BLaER1 (cell line): ENCODE data around the gene KDM5B.
"Not testable (repeated sequence)": the region's sequence is repeated elsewhere in the genome, so short reads cannot be mapped to it uniquely, and the experiment has no call there.

Source experiments
- H3K27ac ChIP-seq: shearing (Covaris generic); formaldehyde crosslinking; 2 replicates; pipeline ENCODE4 v1.8.1; 2022
- H3K27me3 ChIP-seq: shearing (Covaris generic); formaldehyde crosslinking; 2 replicates; pipeline ENCODE4 v1.8.1; 2022
- H3K36me3 ChIP-seq: shearing (Covaris generic); formaldehyde crosslinking; 2 replicates; pipeline ENCODE4 v1.8.1; 2022
- H3K4me1 ChIP-seq: shearing (Covaris generic); formaldehyde crosslinking; 2 replicates; pipeline ENCODE4 v1.8.1; 2022
- H3K4me2 ChIP-seq: shearing (Covaris generic); formaldehyde crosslinking; 2 replicates; pipeline ENCODE4 v1.8.1; 2022
- H3K4me3 ChIP-seq: shearing (Covaris generic); formaldehyde crosslinking; 2 replicates; pipeline ENCODE4 v1.8.1; 2022
- H3K9ac ChIP-seq: shearing (Covaris generic); formaldehyde crosslinking; 2 replicates; pipeline ENCODE4 v1.8.1; 2022
- H3K9me3 ChIP-seq: shearing (Covaris generic); formaldehyde crosslinking; 2 replicates; pipeline ENCODE4 v1.8.1; 2022
- H4K20me1 ChIP-seq: shearing (Covaris generic); formaldehyde crosslinking; 2 replicates; pipeline ENCODE4 v1.8.1; 2022
- Cebpa-rat ChIP-seq: shearing (Covaris generic); IDR thresholded peaks from 2 replicates; pipeline ENCODE4 v1.8.1; 2022

The KDM5B gene

DNA sequence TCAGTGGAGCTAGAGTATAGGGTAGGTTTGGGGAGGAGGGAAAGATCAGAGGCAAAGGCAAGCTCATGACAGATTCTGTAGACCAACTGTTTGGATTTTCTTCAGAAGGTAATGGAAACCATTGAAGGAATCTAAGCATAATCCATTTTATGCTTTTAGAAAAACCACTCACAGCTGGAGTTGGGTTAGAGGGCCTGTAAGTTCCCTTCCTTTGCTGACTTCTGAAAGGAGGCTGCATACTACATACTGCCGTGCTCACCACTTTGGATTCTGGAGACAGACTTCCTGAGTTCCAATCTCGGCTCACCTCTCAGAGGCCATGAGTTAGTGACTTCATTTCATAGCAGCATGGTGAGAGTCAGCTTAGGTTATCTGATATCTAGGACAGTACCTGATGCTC is 91.6 kb downstream of the KDM5B start:
- H3K9me3 ChIP-seq = no peaks in the 10 kb centered on the region
- H3K27me3 ChIP-seq = peaks cover 9% of the 10 kb centered on the region
- no peaks in the 10 kb centered on the region for H3K36me3 ChIP-seq
- no peak overlapping the region for H3K27ac ChIP-seq
- H3K4me3 ChIP-seq = no peak overlapping the region
- H3K9ac ChIP-seq = no peak overlapping the region
- no peak for TF ChIP-seq Cebpa-rat
- no peak overlapping the region for H3K4me2 ChIP-seq
- peaks cover 2% of the 10 kb centered on the region for H4K20me1 ChIP-seq
- H3K4me1 ChIP-seq = peaks cover 16% of the 10 kb centered on the region

DNA sequence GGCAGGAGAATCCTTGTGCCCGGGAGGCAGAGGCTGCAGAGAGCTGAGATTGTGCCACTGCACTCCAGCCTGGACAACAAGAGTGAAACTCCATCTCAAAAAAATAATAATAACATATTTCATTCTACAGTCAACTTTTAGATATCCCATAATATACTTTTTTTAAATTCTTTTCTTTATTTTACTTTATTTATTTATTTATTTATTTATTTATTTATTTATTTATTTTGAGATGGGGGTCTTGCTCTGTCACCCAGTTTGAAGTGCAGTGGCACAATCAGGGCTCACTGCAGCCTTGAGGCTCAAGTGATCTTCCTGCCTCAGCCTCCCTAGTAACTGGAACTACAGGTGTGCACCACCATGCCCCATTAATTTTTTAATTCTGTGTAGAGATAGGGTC is 94.0 kb downstream of the KDM5B start:
- H3K27me3 ChIP-seq = peaks cover 34% of the 10 kb centered on the region
- not testable (repeated sequence) for H3K9me3 ChIP-seq, H3K27ac ChIP-seq, H3K9ac ChIP-seq, H3K36me3 ChIP-seq, H3K4me2 ChIP-seq, H3K4me3 ChIP-seq
- H4K20me1 ChIP-seq = peaks cover 20% of the 10 kb centered on the region
- peaks cover 24% of the 10 kb centered on the region for H3K4me1 ChIP-seq

DNA sequence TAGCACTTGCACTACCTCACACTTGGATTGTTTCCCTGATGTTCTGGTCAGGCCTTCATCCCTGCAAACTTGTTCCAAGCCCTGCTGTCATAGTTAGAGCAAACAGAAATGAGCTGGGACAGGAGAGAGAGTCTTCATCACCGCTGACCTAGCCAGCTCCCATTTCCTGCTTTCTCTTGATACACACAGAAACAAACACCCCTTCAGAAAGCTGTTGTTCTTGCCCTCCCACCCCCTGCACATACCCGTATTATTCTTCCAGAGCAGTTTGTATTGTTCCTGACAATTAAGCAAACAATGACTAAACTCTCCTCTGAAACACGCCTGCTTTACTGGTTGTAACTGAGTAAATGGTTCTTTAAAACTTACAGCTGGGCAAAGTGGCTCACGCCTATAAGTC is 95.1 kb downstream of the KDM5B start:
- Histone ChIP-seq H3K27me3 (peaks cover 45% of the 10 kb centered on the region), H3K36me3 (no peaks in the 10 kb centered on the region), H3K4me2 (no peak overlapping the region), H3K27ac (no peak overlapping the region), H3K4me1 (peaks cover 16% of the 10 kb centered on the region), H4K20me1 (peaks cover 31% of the 10 kb centered on the region), H3K4me3 (no peak overlapping the region), H3K9ac (no peak overlapping the region), H3K9me3 (no peaks in the 10 kb centered on the region)
- TF ChIP-seq Cebpa-rat = no peak

DNA sequence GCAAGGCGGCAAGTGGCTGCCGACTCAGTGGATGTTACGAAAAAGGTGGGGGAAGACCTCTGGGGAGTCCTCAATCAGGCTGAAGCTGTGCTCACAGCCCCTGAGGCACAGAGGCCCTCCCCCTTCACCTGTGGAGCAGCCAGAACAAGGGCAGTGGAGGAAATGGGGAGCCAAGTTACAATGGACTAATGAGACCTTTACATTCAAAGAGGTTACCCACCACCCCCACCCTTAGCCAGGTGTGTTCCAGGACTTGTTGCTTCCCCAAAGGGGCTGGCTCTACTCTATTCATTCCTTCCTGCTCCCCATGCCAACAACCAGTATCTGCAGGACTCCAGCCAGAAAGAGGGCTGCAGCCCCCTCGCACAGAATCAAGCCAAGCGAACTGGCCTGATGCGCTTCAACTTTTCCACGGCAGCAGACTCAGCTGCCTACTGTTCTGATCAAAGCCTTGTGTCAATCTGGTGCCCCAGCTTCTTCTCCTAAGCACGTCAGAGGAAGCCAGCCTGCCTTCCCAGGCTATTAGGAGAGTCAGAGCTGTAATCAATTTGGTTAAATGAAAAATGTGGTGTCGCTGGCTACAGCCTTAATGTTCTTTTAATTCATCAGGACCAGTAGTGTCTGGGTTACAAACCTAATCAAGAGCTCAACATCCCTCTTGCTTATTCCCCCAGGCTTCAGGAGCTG is 96.1 kb downstream of the KDM5B start:
- Histone ChIP-seq H3K4me1 (peaks cover 16% of the 10 kb centered on the region), H3K27me3 (peaks cover 55% of the 10 kb centered on the region), H3K4me2 (no peak overlapping the region), H3K36me3 (no peaks in the 10 kb centered on the region), H4K20me1 (peaks cover 42% of the 10 kb centered on the region), H3K9ac (no peak overlapping the region), H3K9me3 (no peaks in the 10 kb centered on the region), H3K27ac (no peak overlapping the region), H3K4me3 (no peak overlapping the region)
- no peak for TF ChIP-seq Cebpa-rat

DNA sequence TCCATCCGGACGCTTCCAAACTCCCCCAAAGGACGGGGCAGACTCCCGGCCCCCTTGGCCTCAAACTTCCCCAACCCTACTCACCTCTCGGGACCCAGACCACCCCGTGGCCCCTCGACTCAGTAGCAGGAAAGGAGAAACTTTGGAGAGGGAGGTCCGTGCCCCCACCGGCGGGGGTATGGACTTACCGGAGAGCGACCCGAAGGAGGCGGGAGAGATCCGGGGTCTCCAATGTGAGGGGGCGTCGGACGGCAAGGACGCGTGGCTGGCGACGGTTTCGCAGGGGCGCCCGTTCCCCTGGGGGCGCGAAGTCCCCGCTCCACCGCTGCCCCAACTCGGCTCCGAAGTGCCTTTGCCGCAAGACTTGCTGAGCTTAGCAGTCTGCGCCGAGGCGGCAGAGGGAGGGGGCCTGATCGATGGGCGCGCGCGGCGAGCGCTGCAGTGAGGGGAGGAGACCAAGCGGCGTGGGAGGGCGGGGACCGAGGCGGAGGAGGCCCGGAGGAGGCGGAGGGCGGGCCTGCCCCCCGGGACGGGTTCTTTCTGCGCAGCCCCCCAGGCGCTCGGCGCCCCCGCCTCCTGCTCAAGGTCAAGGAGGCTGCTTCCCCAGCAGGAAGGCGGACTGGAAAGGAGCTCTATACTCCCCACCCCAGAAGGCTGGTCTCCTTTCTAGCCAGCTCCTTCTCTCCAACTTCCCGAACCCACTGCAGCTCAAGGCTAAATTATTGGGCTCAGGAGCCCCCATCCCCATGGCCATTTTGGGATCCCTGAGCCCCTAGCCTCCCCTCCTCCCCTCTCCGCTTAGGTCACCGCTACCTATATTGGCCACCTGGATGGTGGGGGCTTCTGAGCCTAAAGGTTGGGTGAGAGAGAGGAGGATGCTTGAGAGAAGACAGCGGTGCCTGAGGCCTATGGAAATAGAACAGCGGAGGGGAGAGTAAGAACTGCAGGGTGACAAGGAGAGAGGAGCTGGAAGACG is 97.9 kb downstream of the KDM5B start, which contains the start of gene SYT2:
Gene SYT2, minus strand, starts transcription at position 385 of the 976 bp plus-strand sequence. CDS start 104,682 bp downstream, outside the sequence.
- Histone ChIP-seq H3K27ac (no peak within 1 kb of the TSS), H3K4me2 (peak within 1 kb of the TSS; percentile 95), H3K4me3 (peak within 1 kb of the TSS; percentile 60), H3K4me1 (peaks cover 16% of the 10 kb centered on the region), H3K9me3 (no peaks in the 10 kb centered on the region), H3K27me3 (peaks cover 56% of the 10 kb centered on the region), H3K9ac (peak within 1 kb of the TSS; percentile 45; the same call in 1 of the 2 replicates), H4K20me1 (peaks cover 44% of the 10 kb centered on the region), H3K36me3 (no peaks in the 10 kb centered on the region)
- TF ChIP-seq Cebpa-rat = no peak

DNA sequence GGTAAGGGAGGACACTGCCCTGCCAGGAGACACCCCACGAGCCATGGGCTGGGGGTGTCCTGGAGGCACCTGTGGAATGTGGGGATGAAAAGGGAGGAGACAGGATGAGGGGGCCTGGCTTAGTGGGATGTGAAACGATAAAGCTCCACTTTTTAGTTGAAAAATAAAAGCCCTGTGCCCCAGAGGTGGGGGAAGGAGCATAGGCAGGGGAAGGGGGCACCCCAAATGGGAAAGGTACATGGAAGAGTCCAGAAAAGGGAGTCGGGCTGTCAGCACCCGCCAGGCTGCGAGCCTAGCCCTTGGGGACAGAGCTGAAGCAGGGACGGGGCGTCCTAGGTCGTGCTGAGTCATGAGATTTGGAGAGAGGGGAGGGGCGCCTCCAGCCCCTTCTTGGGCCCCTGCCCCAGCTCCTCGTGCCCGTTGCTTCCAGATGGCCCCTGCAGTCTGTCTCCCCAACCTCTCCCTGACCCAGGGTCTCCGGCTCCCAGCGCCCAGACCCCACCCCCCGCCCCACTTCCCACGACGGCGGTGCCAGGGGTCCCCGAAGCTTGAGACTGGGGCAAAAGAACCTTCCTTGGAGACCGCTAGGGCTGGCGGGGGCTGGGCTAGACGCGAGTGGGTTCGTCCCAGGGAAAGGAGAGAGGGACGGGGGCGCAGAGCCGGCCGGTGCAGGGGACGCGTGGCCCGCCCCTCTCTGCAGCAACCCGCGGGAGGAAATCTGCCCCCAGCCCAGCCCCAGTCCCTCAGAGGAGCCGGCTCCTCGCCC is 98.8 kb downstream of the KDM5B start:
- Histone ChIP-seq H3K9ac (peak overlapping the region; percentile 45; the same call in 1 of the 2 replicates), H3K27ac (no peak overlapping the region), H3K4me3 (peak overlapping the region; percentile 60), H3K36me3 (no peaks in the 10 kb centered on the region), H4K20me1 (peaks cover 44% of the 10 kb centered on the region), H3K4me1 (peaks cover 16% of the 10 kb centered on the region), H3K27me3 (peaks cover 56% of the 10 kb centered on the region), H3K9me3 (no peaks in the 10 kb centered on the region), H3K4me2 (peak overlapping the region; percentile 95)
- no peak for TF ChIP-seq Cebpa-rat

DNA sequence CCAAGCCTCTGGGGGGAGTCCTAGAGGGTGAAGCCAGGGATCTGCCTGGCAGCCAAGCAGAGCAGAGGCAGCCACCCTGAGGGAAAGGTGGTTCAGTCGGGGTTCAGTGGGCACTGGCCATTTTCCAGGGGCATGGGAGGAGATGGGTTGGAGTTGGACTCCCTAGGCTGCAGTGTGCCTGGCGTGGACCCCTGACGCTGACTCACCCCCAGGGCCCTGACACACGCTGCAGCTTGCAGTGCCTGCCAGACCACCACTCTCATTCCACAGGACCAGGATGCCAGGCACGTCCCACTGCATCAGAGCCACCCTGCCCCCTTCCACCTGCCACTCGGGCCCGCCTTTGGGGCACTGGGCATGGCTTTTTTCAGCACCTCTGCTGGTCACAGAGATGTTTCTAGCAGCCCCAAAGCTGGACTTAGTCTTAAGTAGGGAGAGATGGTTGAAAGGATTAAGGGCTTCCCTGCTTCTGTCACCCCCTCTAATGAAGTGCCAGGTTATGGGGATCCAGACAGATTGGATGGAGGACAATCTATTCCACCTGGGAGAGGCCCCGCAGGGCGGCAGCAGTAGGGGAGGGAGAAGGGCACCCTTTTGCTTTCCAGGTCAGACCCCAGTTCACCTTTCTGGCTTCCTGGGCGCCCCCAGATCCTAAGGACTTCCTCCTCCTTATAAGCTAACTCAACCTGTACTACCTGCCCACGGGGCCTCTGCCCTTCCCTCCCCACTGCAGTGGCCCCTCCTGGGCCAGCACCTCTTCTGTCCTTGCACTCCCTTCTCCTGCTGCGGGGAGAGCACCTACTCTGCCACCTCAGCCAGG is 99.6 kb downstream of the KDM5B start:
- H3K9me3 ChIP-seq = no peaks in the 10 kb centered on the region
- H3K9ac ChIP-seq = no peak overlapping the region
- no peak overlapping the region for H3K27ac ChIP-seq
- 0 out of 2 replicates have a peak overlapping the region, but pooled peaks have one; percentile 60 for H3K4me3 ChIP-seq
- H4K20me1 ChIP-seq = peaks cover 44% of the 10 kb centered on the region
- H3K36me3 ChIP-seq = no peaks in the 10 kb centered on the region
- H3K27me3 ChIP-seq = peaks cover 56% of the 10 kb centered on the region
- H3K4me1 ChIP-seq = peaks cover 16% of the 10 kb centered on the region
- TF ChIP-seq Cebpa-rat = no peak
- H3K4me2 ChIP-seq = no peak overlapping the region

DNA sequence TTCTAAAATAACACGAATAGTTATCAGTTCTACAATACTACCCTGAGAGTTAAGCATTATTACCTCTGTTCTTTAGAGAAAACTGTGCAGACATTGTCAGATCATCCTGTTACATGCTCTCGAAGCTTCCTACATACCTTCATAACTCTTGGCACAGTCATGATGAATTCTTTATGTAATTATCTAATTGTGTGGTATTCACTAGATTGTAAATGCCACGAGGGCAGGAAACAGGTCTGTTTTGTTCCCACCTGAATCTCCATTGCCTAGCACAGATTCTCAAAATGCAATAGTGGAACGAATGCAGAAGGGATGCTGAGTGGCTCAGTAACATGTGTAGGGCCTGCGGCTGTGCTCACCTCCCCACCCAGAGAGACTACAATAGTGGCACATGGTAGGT is 101.4 kb downstream of the KDM5B start:
- Histone ChIP-seq H3K4me2 (no peak overlapping the region), H3K4me1 (peaks cover 16% of the 10 kb centered on the region), H3K27me3 (peaks cover 49% of the 10 kb centered on the region), H3K9me3 (no peaks in the 10 kb centered on the region), H3K36me3 (no peaks in the 10 kb centered on the region), H3K9ac (no peak overlapping the region), H4K20me1 (peaks cover 48% of the 10 kb centered on the region), H3K4me3 (no peak overlapping the region), H3K27ac (no peak overlapping the region)
- no peak for TF ChIP-seq Cebpa-rat

DNA sequence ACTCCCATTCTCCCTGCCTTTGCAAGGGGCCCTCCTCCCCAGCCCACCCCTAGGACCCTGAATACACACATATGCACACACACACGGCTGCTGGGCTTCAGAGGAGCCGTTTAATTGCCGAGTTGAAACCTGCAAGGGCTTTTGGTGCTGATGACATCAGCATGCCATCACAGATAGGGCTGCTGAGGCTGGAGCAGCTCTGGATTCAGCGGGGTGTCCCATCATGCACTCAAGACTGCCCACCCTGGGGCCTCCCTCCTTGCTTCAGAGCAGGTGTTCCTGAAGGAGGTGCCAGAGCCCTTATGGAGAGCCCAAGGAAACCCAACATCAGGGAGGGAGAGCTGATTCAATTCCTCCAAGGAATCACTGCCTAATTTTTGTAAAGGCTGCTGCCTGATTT is 103.6 kb downstream of the KDM5B start:
- Histone ChIP-seq H3K27me3 (peaks cover 26% of the 10 kb centered on the region), H3K4me1 (peaks cover 5% of the 10 kb centered on the region), H4K20me1 (peaks cover 41% of the 10 kb centered on the region), H3K27ac (no peak overlapping the region), H3K4me3 (no peak overlapping the region), H3K9me3 (no peaks in the 10 kb centered on the region), H3K9ac (no peak overlapping the region), H3K36me3 (no peaks in the 10 kb centered on the region), H3K4me2 (no peak overlapping the region)
- no peak for TF ChIP-seq Cebpa-rat
